Hepatocyte (in vitro differentiated cells): ENCODE data around the gene SLC8A2.

ENCODE experiments used
- EZH2 ChIP-seq: fragments of 200-600 bp; sonication (generic); IDR thresholded peaks from 2 replicates; pipeline ENCODE4 v1.6.1; 2016; ENCODE audit warnings: antibody characterized with exemption, mild to moderate bottlenecking, borderline replicate concordance
- EZH2phosphoT487 ChIP-seq: fragments of 200-600 bp; sonication (generic); IDR thresholded peaks from one replicate; pipeline ENCODE4 v1.6.1; 2018; ENCODE audit warnings: antibody characterized with exemption, mild to moderate bottlenecking, low read depth, moderate library complexity; ENCODE audit not compliant: unreplicated experiment, severe bottlenecking
- TF ChIP-seq, protein P1 (sequence below): fragments of 200-600 bp; sonication (generic); IDR thresholded peaks from 2 replicates; pipeline ENCODE4 v1.5.1; 2016; ENCODE audit warnings: antibody characterized with exemption, mild to moderate bottlenecking; ENCODE audit not compliant: poor library complexity

DNA sequence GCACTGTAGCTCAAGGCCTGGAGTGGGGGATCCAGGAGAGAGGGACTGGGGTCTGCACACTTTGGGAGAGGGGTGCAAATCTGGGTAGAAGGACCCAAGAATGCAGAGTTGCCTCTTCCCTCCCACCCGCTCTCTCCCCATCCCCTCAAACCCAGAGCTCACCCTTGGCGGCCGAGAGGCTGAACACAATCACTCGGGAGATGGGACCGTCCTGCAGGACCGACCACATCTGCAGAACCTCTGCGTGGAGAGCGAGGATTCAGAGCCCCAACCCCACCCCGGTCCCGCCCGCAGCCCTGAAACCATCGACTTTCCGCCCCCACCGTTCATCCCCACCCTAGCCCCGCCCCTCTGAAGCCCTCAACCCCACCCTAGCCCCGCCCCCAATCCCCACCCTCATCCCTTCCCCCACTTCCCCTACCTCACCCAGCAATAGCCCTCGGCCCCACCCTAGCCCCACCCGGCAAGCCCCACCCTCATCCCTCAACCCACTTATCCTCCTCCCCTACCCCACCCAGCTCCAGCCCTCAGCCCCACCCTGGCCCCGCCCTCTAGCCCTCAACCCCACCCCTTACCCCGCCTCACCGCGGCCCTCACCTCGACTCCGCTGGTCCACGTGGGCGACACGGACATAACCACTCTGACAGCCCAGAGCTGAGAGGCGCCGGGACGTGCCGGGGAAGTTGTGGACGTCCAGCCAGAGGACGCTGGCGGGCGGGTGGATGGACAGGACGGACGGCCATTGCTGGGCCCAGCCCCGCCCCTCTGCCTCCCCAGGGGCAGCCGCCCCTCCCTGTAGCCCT is 8.2 kb upstream of the SLC8A2 start:
- TF ChIP-seq, protein P1, sequence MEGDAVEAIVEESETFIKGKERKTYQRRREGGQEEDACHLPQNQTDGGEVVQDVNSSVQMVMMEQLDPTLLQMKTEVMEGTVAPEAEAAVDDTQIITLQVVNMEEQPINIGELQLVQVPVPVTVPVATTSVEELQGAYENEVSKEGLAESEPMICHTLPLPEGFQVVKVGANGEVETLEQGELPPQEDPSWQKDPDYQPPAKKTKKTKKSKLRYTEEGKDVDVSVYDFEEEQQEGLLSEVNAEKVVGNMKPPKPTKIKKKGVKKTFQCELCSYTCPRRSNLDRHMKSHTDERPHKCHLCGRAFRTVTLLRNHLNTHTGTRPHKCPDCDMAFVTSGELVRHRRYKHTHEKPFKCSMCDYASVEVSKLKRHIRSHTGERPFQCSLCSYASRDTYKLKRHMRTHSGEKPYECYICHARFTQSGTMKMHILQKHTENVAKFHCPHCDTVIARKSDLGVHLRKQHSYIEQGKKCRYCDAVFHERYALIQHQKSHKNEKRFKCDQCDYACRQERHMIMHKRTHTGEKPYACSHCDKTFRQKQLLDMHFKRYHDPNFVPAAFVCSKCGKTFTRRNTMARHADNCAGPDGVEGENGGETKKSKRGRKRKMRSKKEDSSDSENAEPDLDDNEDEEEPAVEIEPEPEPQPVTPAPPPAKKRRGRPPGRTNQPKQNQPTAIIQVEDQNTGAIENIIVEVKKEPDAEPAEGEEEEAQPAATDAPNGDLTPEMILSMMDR = no peak
- TF ChIP-seq EZH2phosphoT487 = no peak
- no peak for TF ChIP-seq EZH2
